Psoas muscle (tissue), 8 donors: Measurements from ENCODE around the gene PAFAH2. TPM values are rescaled to one million over a fixed set of nuclear protein-coding genes. Genes with fewer than 3 reads are reported as not detected.

Experiments
- ATAC-seq, 4 donors: fragments of 200-7000 bp; cut with Tn5 transposase; one replicate each; pipeline ENCODE4 v1.9.1; 2020; ENCODE audit warnings: moderate library complexity in 3 of 4, mild to moderate bottlenecking in 2 of 4
- DNase-seq, 2 donors: peaks; one replicate each; pipeline ENCODE4 v3.0.0-alpha.2; 2020
- H3K27ac ChIP-seq: fragments of 200-600 bp; one replicate; pipeline ENCODE4 v1.8.0; 2022
- H3K27me3 ChIP-seq, 3 donors: fragments of 200-600 bp in 1 of 3; one replicate each; pipeline versions ENCODE4 v1.6.1 to v1.8.0; 2013 to 2022; ENCODE audit warnings: low read length in 2 of 3, mild to moderate bottlenecking in 2 of 3, moderate library complexity in 1 of 3; ENCODE audit not compliant: insufficient read depth in 3 of 3
- H3K36me3 ChIP-seq, 2 donors: fragments of 200-600 bp in 1 of 2; one replicate each; pipeline versions ENCODE4 v1.6.1 to v1.8.0; 2013 to 2022; ENCODE audit warnings: low read depth in 1 of 2, mild to moderate bottlenecking in 1 of 2, moderate library complexity in 1 of 2; ENCODE audit not compliant: insufficient read depth in 1 of 2
- H3K4me1 ChIP-seq: fragments of 200-600 bp; one replicate; pipeline ENCODE4 v1.8.0; 2022
- H3K4me3 ChIP-seq: fragments of 200-600 bp; one replicate; pipeline ENCODE4 v1.8.0; 2022; ENCODE audit warnings: mild to moderate bottlenecking
- H3K9me3 ChIP-seq: fragments of 200-600 bp; one replicate; pipeline ENCODE4 v1.8.0; 2022
- CTCF ChIP-seq: fragments of 200-600 bp; IDR thresholded peaks from one replicate; pipeline ENCODE4 v1.8.0; 2022; ENCODE audit warnings: antibody characterized with exemption
- WGBS, 3 donors: extraction: QIAGEN DNeasy Blood & Tissue Kit; methylation state at CpG; one replicate each; pipeline versions ENCODE4 v1.1.6 to v1.1.7; 2013; 5-methylcytosine and 5-hydroxymethylcytosine counted together
- intact Hi-C, 2 donors: fragments of 100-400 bp; cut with DNase I; formaldehyde crosslinking; loops; one replicate each; pipeline versions ENCODE4 v1.11.0 to v1.14.2; 2022
- polyA plus RNA-seq, 3 donors: library from polyadenylated mRNA; stranded (reverse); fragments of 200-250 nt; gene quantifications; one replicate each; pipeline ENCODE4 v1.2.3, GENCODE V29; 2013
- total RNA-seq, 4 donors: library from RNA; stranded (reverse); fragmentation: NEBNext Ultra II Directional in 2 of 4; extraction: Animal tissue kit (Norgen Biotek cat#: 25700) in 2 of 4; gene quantifications; one replicate each; pipeline versions ENCODE4 v1.2.1 to v1.2.4, GENCODE V29; 2021 to 2023
- donor health status: healthy with polysubstance abuse.
- donor health status: DM: no; HTN: no; CAD: no; lungs with moderate emphysema.
- donor health status: Bipolar disorder and iron deficiency.
- donor health status: healthy.
- donor health status: DM: yes; HTN: yes; CAD: no.
- donor health status: DM: no; HTN: no; CAD: no.
- donor health status: DM: no; HTN: no; CAD: no.
- donor health status: DM: yes; HTN: yes; CAD: no.

PAFAH2 gene
- total and polyA plus RNA-seq, 7 donors = 5.1 to 30.1 (median 11.3) TPM

- 76 to 78% (median 76%) methylated on average over 5 of the region's 5 CpGs for WGBS, 3 donors
- ATAC-seq = no peak
Measured at GRCh38 chr1:25912076-25912831, 85.6 kb downstream of the PAFAH2 start.

GRCh38 chr1:25911162-25911561 is 86.7 kb downstream of the PAFAH2 start:
- peaks cover 4% of the 10 kb centered on the region for H3K4me1 ChIP-seq
- DNase-seq (no peak), ATAC-seq (no peak)
- intact Hi-C loops = no loop called here
- TF ChIP-seq CTCF = no peak
- no peak overlapping the region for H3K4me3 ChIP-seq
- H3K27ac ChIP-seq = no peak overlapping the region
- H3K27me3 ChIP-seq = no peaks in the 10 kb centered on the region
- H3K9me3 ChIP-seq = no peaks in the 10 kb centered on the region
- no peaks in the 10 kb centered on the region for H3K36me3 ChIP-seq

More at GRCh38 chr1:25912076-25912831, 85.6 kb downstream of the PAFAH2 start:
- no peak for DNase-seq
- no peak for TF ChIP-seq CTCF
- H3K27me3 ChIP-seq = no peaks in the 10 kb centered on the region
- no peak overlapping the region for H3K4me3 ChIP-seq
- no peaks in the 10 kb centered on the region for H3K36me3 ChIP-seq
- intact Hi-C loops = no loop called here
- no peak overlapping the region for H3K27ac ChIP-seq
- no peaks in the 10 kb centered on the region for H3K9me3 ChIP-seq
- no peaks in the 10 kb centered on the region for H3K4me1 ChIP-seq

Other genes starting within 250 kb of the PAFAH2 start
- gene SELENON, start 197.9 kb downstream of the PAFAH2 start, total RNA-seq = 100 to 1,000 TPM in 1 of 4 donors, 10 to 100 TPM in 3; 37.8 to 104 (median 56.1) TPM
- 10 to 100 TPM; 25.3 to 39.3 (median 29.0) TPM for gene SELENON, start 197.9 kb downstream of the PAFAH2 start, polyA plus RNA-seq
- gene MTFR1L, start 178.1 kb downstream of the PAFAH2 start, total RNA-seq = 100 to 1,000 TPM in 1 of 4 donors, 10 to 100 TPM in 3; 85.2 to 112 (median 94.1) TPM
- gene MTFR1L, start 178.1 kb downstream of the PAFAH2 start, polyA plus RNA-seq = 100 to 1,000 TPM in 2 of 3 donors, 10 to 100 TPM in 1; 99.2 to 135 (median 110) TPM
- under 1 TPM in 2 of 4 donors, not detected in 2; 0.26 to 0.47 TPM for gene AUNIP, start 138.6 kb downstream of the PAFAH2 start, total RNA-seq
- under 1 TPM; 0.05 to 0.13 (median 0.07) TPM for gene AUNIP, start 138.6 kb downstream of the PAFAH2 start, polyA plus RNA-seq
- gene PAQR7, start 122.4 kb downstream of the PAFAH2 start, total RNA-seq = 1 to 10 TPM; 2.2 to 3.7 (median 2.6) TPM
- gene PAQR7, start 122.4 kb downstream of the PAFAH2 start, polyA plus RNA-seq = 1 to 10 TPM; 2.1 to 2.9 (median 2.2) TPM
- gene STMN1, start 91.6 kb downstream of the PAFAH2 start, total RNA-seq = 10 to 100 TPM; 10.1 to 29.2 (median 16.6) TPM
- 10 to 100 TPM in 2 of 3 donors, 1 to 10 TPM in 1; 7.6 to 24.8 (median 14.3) TPM for gene STMN1, start 91.6 kb downstream of the PAFAH2 start, polyA plus RNA-seq
- gene EXTL1, start 23.7 kb upstream of the PAFAH2 start, total RNA-seq = 1 to 10 TPM in 3 of 4 donors, under 1 TPM in 1; 0.39 to 4.6 (median 2.1) TPM
- gene EXTL1, start 23.7 kb upstream of the PAFAH2 start, polyA plus RNA-seq = 1 to 10 TPM in 1 of 3 donors, under 1 TPM in 2; 0.61 to 1.1 (median 0.90) TPM
- 1 to 10 TPM in 3 of 4 donors, under 1 TPM in 1; 0.32 to 7.8 (median 4.2) TPM for gene SLC30A2, start 48.1 kb upstream of the PAFAH2 start, total RNA-seq
- gene SLC30A2, start 48.1 kb upstream of the PAFAH2 start, polyA plus RNA-seq = 1 to 10 TPM in 1 of 3 donors, under 1 TPM in 2; 0.21 to 1.2 (median 0.70) TPM
- 1,000 to 10,000 TPM in 1 of 4 donors, 100 to 1,000 TPM in 2, 10 to 100 TPM in 1; 74.2 to 2,937 (median 350) TPM for gene TRIM63, start 69.6 kb upstream of the PAFAH2 start, total RNA-seq
- 1,000 to 10,000 TPM in 2 of 3 donors, 100 to 1,000 TPM in 1; 369 to 2,799 (median 1,951) TPM for gene TRIM63, start 69.6 kb upstream of the PAFAH2 start, polyA plus RNA-seq
- 1 to 10 TPM; 3.1 to 7.0 (median 5.3) TPM for gene PDIK1L, start 113.8 kb upstream of the PAFAH2 start, total RNA-seq
- 1 to 10 TPM; 1.4 to 5.8 (median 2.4) TPM for gene PDIK1L, start 113.8 kb upstream of the PAFAH2 start, polyA plus RNA-seq
- 1 to 10 TPM; 1.2 to 2.9 (median 1.3) TPM for gene FAM110D, start 161.0 kb upstream of the PAFAH2 start, total RNA-seq
- gene FAM110D, start 161.0 kb upstream of the PAFAH2 start, polyA plus RNA-seq = 1 to 10 TPM; 1.4 to 1.7 (median 1.7) TPM
- gene C1orf232, start 170.9 kb upstream of the PAFAH2 start, total RNA-seq = not detected
- not detected for gene C1orf232, start 170.9 kb upstream of the PAFAH2 start, polyA plus RNA-seq
- gene ZNF593, start 171.8 kb upstream of the PAFAH2 start, total RNA-seq = 100 to 1,000 TPM in 1 of 4 donors, 10 to 100 TPM in 3; 75.2 to 116 (median 78.3) TPM
- 100 to 1,000 TPM in 2 of 3 donors, 10 to 100 TPM in 1; 65.7 to 236 (median 162) TPM for gene ZNF593, start 171.8 kb upstream of the PAFAH2 start, polyA plus RNA-seq
- 1 to 10 TPM; 1.6 to 4.2 (median 2.9) TPM for gene ZNF593OS, start 173.8 kb upstream of the PAFAH2 start, total RNA-seq
- under 1 TPM; 0.16 to 0.70 (median 0.44) TPM for gene ZNF593OS, start 173.8 kb upstream of the PAFAH2 start, polyA plus RNA-seq
- gene CNKSR1, start 179.4 kb upstream of the PAFAH2 start, total RNA-seq = 10 to 100 TPM; 54.8 to 90.4 (median 73.0) TPM
- gene CNKSR1, start 179.4 kb upstream of the PAFAH2 start, polyA plus RNA-seq = 10 to 100 TPM; 11.0 to 45.3 (median 24.5) TPM
- gene CATSPER4, start 192.5 kb upstream of the PAFAH2 start, total RNA-seq = under 1 TPM in 1 of 4 donors, not detected in 3; 0.24 TPM
- gene CATSPER4, start 192.5 kb upstream of the PAFAH2 start, polyA plus RNA-seq = under 1 TPM in 1 of 3 donors, not detected in 2; 0.01 TPM
- 10 to 100 TPM; 16.0 to 52.5 (median 41.1) TPM for gene CEP85, start 236.1 kb upstream of the PAFAH2 start, total RNA-seq
- 10 to 100 TPM; 14.8 to 24.2 (median 18.0) TPM for gene CEP85, start 236.1 kb upstream of the PAFAH2 start, polyA plus RNA-seq